Uterus (tissue), 4 donors: ENCODE data around the gene PGLYRP1. TPM values are rescaled to one million over a fixed set of nuclear protein-coding genes. Genes with fewer than 3 reads are reported as not detected.

Experiments
- DNase-seq, 2 donors: peaks; one replicate each; pipeline ENCODE4 v3.0.0-alpha.2; 2019 to 2020
- H3K27ac ChIP-seq, 2 donors: fragments of 200-600 bp; sonication (generic); 1 replicate in 1 of 2; 2 replicates in 1 of 2; pipeline ENCODE4 v1.5.1; 2016 to 2018
- H3K27me3 ChIP-seq, 2 donors: fragments of 200-600 bp; sonication (generic); one replicate each; pipeline ENCODE4 v1.5.1; 2018 to 2019; ENCODE audit warnings: control low read depth in 1 of 2
- H3K36me3 ChIP-seq, 2 donors: fragments of 200-600 bp; sonication (generic); one replicate each; pipeline ENCODE4 v1.5.1; 2019; ENCODE audit warnings: control low read depth in 1 of 2
- H3K4me1 ChIP-seq, 2 donors: fragments of 200-600 bp; sonication (generic); one replicate each; pipeline ENCODE4 v1.5.1; 2018 to 2019; ENCODE audit warnings: control low read depth in 1 of 2
- H3K4me3 ChIP-seq, 2 donors: fragments of 200-600 bp; sonication (generic); 1 replicate in 1 of 2; 2 replicates in 1 of 2; pipeline ENCODE4 v1.5.1; 2018 to 2019; ENCODE audit warnings: mild to moderate bottlenecking in 1 of 2
- H3K9me3 ChIP-seq, 2 donors: fragments of 200-600 bp; sonication (generic); one replicate each; pipeline ENCODE4 v1.5.1; 2019; ENCODE audit warnings: control low read depth in 1 of 2
- POLR2A ChIP-seq, 2 donors: fragments of 450-650 bp; IDR thresholded peaks; one replicate each; pipeline ENCODE4 v1.6.1; 2016; ENCODE audit warnings: antibody characterized with exemption in 2 of 2, mild to moderate bottlenecking in 1 of 2, moderate library complexity in 1 of 2
- intact Hi-C: fragments of 100-400 bp; cut with DNase I; formaldehyde crosslinking; loops from one replicate; pipeline ENCODE4 v1.15.1; 2023; ENCODE audit warnings: low total_unique reads
- total RNA-seq, 4 donors: library from RNA; depleted of rRNA in 3 of 4; stranded (reverse); fragments of >200 nt in 3 of 4; gene quantifications; one replicate each; pipeline versions ENCODE4 v1.1.0 to v1.2.4, GENCODE V29; 2014 to 2023
- TF ChIP-seq, protein P1 (sequence below), 4 experiments: fragments of 200-600 bp in 2 of 4; fragments of 450-650 bp in 2 of 4; sonication (generic) in 2 of 4; IDR thresholded peaks; one replicate each; pipeline ENCODE4 v1.5.1; 2016 to 2019; ENCODE audit warnings: antibody characterized with exemption in 4 of 4, mild to moderate bottlenecking in 2 of 4, moderate library complexity in 1 of 4
- donor health status: DM: yes; HTN: yes; CAD: no.

Gene PGLYRP1
- total RNA-seq, 4 donors from 2014 or later, result not detected

DNA sequence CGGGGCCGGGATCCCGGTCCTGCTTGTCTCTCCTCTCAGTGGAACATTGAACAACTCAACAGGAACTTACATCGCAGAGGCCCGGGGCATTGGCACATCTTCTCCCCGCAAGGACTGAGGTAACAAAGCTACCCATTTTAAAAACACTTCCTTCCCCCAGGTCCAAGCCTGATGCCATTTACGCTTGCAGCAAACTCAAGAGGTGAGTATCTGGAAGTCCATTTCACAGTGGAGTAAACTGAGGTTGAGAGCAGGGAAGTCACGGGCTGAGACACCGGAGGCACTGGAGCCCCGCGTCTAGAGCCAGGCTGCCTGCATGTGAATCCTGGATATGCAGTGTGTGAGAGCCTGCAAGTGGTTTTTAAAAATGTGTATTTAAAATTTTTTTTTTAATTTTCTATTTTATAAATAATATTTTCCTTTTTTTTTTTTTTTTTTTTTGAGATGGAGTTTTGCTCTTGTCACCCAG, 492 bp upstream of the PGLYRP1 start:
- DNase-seq, result no peak
- Histone ChIP-seq H3K4me3 (no peak overlapping the region), H3K36me3 (no peaks in the 10 kb centered on the region), H3K4me1 (no peaks in the 10 kb centered on the region), H3K27me3 (peaks cover 0 to 21% of the 10 kb centered on the region in 2 donors), H3K9me3 (no peaks in the 10 kb centered on the region), H3K27ac (no peak overlapping the region)
- intact Hi-C loops, result no loop called here
- TF ChIP-seq, protein P1, sequence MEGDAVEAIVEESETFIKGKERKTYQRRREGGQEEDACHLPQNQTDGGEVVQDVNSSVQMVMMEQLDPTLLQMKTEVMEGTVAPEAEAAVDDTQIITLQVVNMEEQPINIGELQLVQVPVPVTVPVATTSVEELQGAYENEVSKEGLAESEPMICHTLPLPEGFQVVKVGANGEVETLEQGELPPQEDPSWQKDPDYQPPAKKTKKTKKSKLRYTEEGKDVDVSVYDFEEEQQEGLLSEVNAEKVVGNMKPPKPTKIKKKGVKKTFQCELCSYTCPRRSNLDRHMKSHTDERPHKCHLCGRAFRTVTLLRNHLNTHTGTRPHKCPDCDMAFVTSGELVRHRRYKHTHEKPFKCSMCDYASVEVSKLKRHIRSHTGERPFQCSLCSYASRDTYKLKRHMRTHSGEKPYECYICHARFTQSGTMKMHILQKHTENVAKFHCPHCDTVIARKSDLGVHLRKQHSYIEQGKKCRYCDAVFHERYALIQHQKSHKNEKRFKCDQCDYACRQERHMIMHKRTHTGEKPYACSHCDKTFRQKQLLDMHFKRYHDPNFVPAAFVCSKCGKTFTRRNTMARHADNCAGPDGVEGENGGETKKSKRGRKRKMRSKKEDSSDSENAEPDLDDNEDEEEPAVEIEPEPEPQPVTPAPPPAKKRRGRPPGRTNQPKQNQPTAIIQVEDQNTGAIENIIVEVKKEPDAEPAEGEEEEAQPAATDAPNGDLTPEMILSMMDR (IDR thresholded peaks at IDR 0.05), result no peak
- TF ChIP-seq POLR2A (IDR thresholded peaks at IDR 0.05), result no peak

GRCh38 chr19:46022061-46022430, 807 bp downstream of the PGLYRP1 start:
- H3K27me3 ChIP-seq, result peaks cover 0 to 21% of the 10 kb centered on the region in 2 donors
- intact Hi-C loops, result no loop called here

GRCh38 chr19:46021531-46022041, 1.3 kb downstream of the PGLYRP1 start:
- Histone ChIP-seq H3K4me1 (no peaks in the 10 kb centered on the region), H3K4me3 (no peak overlapping the region), H3K36me3 (no peaks in the 10 kb centered on the region), H3K27me3 (peaks cover 0 to 21% of the 10 kb centered on the region in 2 donors), H3K27ac (no peak overlapping the region), H3K9me3 (no peaks in the 10 kb centered on the region)
- no peak for DNase-seq
- intact Hi-C loops, result no loop called here
- no peak for TF ChIP-seq POLR2A (IDR thresholded peaks at IDR 0.05)
- TF ChIP-seq, protein P1 (IDR thresholded peaks at IDR 0.05), result no peak

More at GRCh38 chr19:46022061-46022430, 807 bp downstream of the PGLYRP1 start:
- TF ChIP-seq POLR2A (IDR thresholded peaks at IDR 0.05), result no peak
- TF ChIP-seq, protein P1 (IDR thresholded peaks at IDR 0.05), result no peak
- no peak for DNase-seq
- no peaks in the 10 kb centered on the region for H3K4me1 ChIP-seq
- no peak overlapping the region for H3K27ac ChIP-seq
- H3K36me3 ChIP-seq, result no peaks in the 10 kb centered on the region
- H3K4me3 ChIP-seq, result no peak overlapping the region
- no peaks in the 10 kb centered on the region for H3K9me3 ChIP-seq

- DNase-seq, result no peak
- TF ChIP-seq, protein P1 (IDR thresholded peaks at IDR 0.05), result no peak
- TF ChIP-seq POLR2A (IDR thresholded peaks at IDR 0.05), result no peak
- H3K4me3 ChIP-seq, result no peak overlapping the region
- H3K27me3 ChIP-seq, result peaks cover 0 to 21% of the 10 kb centered on the region in 2 donors
- H3K27ac ChIP-seq, result no peak overlapping the region
- intact Hi-C loops, result no loop called here
- no peaks in the 10 kb centered on the region for H3K36me3 ChIP-seq
- H3K4me1 ChIP-seq, result peaks cover 0 to 5% of the 10 kb centered on the region in 2 donors
- H3K9me3 ChIP-seq, result no peaks in the 10 kb centered on the region
Observed at GRCh38 chr19:46020819-46021125, 2.1 kb downstream of the PGLYRP1 start.

DNA sequence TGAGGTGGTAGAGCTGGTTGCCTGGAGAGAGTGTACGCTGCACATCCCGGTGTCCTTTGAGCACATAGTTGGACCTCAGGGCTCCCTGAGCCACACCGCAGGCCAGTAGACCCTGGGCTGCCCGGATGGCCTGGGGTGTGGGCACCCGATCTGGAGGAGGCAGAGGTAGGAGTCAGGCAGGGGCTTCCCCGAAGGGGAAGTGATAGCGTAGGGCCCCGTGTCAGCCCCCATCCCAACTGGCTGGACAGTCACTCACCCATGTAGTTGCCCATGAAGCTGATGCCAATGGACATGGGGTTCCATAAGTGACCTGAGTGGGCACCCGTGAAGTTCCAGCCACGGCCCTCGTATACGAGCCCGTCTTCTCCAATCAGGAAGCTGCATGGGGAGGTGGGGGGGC, 3.6 kb downstream of the PGLYRP1 start:
- TF ChIP-seq POLR2A (IDR thresholded peaks at IDR 0.05), result no peak
- TF ChIP-seq, protein P1 (IDR thresholded peaks at IDR 0.05), result no peak
- peaks cover 0 to 16% of the 10 kb centered on the region in 2 donors for H3K4me1 ChIP-seq
- no peak overlapping the region for H3K4me3 ChIP-seq
- no peak overlapping the region for H3K27ac ChIP-seq
- no peak for DNase-seq
- no peaks in the 10 kb centered on the region for H3K9me3 ChIP-seq
- H3K27me3 ChIP-seq, result peaks cover 0 to 19% of the 10 kb centered on the region in 2 donors
- no peaks in the 10 kb centered on the region for H3K36me3 ChIP-seq
- intact Hi-C loops, result no loop called here
